Astrocyte of the cerebellum (primary cell): Measurements from ENCODE around the gene TSSK2.

ENCODE experiments used
- DNase-seq: peaks from one replicate; pipeline ENCODE4 v3.0.0-alpha.2; 2011; ENCODE audit warnings: low read depth
- H3K4me3 ChIP-seq: 2 replicates; pipeline ENCODE4 v1.5.1; 2011; ENCODE audit warnings: mild to moderate bottlenecking, low read depth, low read length, moderate library complexity
- in situ Hi-C: cut with HindIII; loops from 2 replicates; pipeline ENCODE4 v1.10.0; 2017; ENCODE audit warnings: low sequenced_read_pairs
- TF ChIP-seq, protein P1 (sequence below): IDR thresholded peaks from 2 replicates; pipeline ENCODE4 v1.5.1; 2012; ENCODE audit warnings: low read length, low read depth, moderate library complexity, mild to moderate bottlenecking; ENCODE audit errors: missing control alignments

Gene TSSK2

DNA sequence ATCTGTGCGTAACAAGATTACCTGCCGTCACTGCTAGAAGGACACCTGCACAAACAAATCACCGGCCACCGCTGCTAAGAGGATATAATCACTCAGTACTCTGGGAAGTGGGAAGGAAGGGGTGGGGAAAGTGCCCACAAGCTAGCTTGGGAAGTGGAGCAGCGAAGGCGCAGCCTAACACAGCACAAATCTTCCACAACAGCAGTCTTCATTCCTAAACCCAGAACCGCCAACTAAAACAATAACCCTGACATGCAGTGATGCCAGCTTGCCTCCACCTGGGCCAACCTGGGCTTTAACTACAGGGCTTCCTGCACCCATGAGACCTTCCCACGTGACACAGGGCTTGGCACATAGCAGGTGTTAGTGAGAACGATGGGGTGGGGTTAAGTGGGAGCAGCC, 14.0 kb upstream of the TSSK2 start:
- no peak for DNase-seq
- H3K4me3 ChIP-seq = no peak overlapping the region
- in situ Hi-C loops = no loop called here
- TF ChIP-seq, protein P1, sequence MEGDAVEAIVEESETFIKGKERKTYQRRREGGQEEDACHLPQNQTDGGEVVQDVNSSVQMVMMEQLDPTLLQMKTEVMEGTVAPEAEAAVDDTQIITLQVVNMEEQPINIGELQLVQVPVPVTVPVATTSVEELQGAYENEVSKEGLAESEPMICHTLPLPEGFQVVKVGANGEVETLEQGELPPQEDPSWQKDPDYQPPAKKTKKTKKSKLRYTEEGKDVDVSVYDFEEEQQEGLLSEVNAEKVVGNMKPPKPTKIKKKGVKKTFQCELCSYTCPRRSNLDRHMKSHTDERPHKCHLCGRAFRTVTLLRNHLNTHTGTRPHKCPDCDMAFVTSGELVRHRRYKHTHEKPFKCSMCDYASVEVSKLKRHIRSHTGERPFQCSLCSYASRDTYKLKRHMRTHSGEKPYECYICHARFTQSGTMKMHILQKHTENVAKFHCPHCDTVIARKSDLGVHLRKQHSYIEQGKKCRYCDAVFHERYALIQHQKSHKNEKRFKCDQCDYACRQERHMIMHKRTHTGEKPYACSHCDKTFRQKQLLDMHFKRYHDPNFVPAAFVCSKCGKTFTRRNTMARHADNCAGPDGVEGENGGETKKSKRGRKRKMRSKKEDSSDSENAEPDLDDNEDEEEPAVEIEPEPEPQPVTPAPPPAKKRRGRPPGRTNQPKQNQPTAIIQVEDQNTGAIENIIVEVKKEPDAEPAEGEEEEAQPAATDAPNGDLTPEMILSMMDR = no peak

DNA sequence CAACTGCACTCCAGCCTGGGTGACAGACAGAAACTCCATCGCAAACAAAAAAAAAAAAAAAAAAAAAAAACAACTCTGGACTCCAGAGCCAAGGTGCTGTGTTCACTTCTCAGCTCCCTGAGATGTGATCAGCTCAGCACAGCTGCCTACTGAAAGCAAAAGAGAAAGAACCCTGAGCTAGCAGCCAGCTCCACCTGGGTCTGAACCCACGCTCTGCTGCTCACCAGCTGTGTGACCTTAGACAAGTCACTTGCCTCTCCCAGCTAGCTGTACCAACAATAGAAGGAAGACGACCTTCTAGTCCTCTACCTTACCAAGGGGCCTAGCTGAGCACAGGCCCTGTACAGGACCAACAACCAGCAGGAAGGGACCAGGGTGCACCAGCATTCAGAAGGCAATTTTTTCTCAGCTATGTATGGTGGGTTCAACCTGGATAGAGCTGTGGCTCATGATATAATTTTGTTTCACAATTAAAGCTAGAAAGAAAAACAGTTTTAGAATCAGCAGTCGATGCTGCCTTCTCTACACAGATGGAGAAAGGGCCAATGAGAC, 12.7 kb upstream of the TSSK2 start:
- in situ Hi-C loops = no loop called here
- H3K4me3 ChIP-seq = no peak overlapping the region
- TF ChIP-seq, protein P1 = no peak

DNA sequence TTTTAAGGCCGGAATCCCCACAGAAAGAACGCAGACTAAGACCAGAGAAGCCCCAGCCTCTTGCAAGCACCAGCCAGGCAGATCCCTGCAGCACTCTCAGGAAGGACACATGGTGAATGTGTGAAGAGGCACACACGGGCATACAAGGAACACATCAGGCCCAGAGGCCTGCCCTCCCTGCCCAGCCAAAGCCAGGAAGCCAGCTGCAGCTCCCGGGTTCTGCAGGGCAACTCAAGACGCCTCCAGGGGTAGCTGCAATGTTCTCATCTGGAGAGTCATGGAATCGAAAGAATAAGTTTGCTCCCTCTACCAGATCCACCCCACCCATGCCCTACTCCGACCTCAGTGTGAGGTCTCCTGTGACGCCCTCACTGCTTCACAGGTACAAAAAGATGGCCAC, 11.2 kb upstream of the TSSK2 start:
- TF ChIP-seq, protein P1 = no peak
- DNase-seq = no peak
- H3K4me3 ChIP-seq = no peak overlapping the region
- in situ Hi-C loops = no loop called here

More for the DNA sequence above, 12.7 kb upstream of the TSSK2 start:
- DNase-seq = no peak

DNA sequence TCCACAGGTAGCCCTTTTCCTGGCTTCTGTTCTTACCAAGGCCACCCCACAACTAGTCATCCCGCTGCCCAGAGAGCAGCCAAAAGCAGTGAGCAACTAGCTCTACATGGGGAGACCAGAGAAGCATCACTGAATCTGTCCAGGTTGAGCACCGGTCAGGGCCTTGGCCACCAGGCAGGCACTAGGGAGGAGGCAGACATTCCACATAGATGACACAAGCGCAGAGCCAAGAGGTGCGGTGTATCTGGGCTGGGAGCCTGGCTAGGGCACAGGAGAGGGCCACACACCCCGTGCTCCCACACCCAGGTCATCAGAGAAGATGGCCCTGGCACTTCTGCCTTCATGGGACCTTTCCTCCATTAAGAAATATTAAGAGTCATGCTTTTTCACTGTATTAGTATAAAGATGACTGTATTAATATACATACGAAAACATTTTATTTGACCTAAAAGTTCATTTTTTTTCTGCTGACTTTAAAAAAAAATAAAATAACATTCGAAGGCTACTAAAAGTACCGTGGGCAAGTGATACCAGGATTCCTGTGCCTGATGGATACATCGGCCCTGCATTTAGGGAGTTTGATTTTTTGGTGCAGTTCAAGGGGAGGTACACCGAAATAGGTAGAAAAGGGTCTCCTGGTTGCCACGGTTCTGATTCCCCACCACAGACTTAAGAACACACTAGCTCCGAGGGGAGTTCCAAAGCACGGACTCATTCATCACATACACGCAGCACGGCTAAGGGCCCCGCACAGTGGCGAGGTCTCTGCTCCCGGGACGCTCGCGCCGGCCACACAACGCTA, 10.1 kb upstream of the TSSK2 start:
- peak overlapping the region; percentile 79 for H3K4me3 ChIP-seq
- DNase-seq = no peak
- TF ChIP-seq, protein P1 = no peak
- in situ Hi-C loops = no loop called here

DNA sequence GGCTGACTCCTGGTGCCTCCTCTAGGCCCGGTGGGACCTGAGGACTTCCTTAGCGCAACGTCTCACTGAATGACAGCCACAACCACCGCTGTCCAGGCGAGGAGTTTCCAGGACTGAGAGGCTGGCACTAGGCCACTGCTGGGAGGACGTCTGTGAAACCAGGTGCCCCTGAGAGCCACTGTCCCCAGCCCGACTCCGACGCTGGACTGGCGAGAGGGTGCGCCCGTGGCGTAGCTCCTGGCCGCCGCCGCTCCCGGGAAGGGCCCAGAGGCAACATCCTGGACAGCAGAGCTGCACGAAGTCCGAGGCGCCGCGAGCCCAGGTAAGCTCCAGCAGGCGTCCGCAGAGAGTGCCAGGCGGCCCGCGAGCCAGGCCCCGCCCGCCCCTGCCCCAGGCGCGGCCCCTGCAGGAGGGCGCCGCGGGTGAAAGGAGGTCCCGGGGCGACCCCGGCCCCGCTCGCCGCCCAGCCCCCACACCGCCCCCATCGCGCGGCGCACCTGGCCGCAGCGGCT, 9.4 kb upstream of the TSSK2 start:
- H3K4me3 ChIP-seq = peak overlapping the region; percentile 79
- DNase-seq = no peak
- in situ Hi-C loops = no loop called here
- TF ChIP-seq, protein P1 = peak; percentile 4

DNA sequence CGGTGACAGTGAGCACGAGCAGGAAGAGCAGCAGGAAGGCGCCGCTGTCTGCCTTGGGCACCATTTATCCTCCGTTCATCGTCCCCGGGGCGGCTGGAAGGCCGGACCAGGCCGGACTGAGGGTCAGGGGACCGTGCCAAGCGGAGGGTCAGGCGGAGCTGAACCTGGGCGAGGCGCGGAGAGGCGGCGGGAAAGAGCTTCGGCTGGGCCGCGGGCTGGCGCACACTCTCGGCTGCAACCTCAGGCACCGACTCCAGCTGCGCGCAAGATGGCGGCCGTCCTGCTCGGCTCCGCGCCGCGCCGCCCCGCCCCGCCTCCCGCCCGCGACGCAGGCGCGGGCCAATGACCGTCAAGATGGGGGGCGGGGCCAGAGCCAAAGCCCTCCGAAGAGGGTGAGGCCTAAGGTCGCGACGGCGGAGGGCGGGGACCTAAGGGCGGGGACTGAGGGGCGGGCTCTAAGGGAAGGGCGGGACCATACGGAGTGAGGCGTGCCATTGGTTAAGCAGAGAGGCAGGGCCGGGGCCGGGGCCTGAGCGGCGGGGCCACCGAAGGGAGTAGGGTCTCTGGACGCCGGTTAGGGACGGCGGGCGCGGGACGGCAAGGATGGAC, 8.9 kb upstream of the TSSK2 start, which contains the start of gene DGCR2:
Gene DGCR2, minus strand, starts transcription at position 270 of the 609 bp plus-strand sequence. Its CDS starts 206 bp downstream, at position 64.
- in situ Hi-C loops = no loop called here
- TF ChIP-seq, protein P1 = no peak
- peak; percentile 90 for DNase-seq
- peak within 1 kb of the TSS; percentile 79 for H3K4me3 ChIP-seq
